ENCODE measurements around the gene DDX27. TPM values are rescaled to one million over a fixed set of nuclear protein-coding genes. Genes with fewer than 3 reads are reported as not detected.

Gene DDX27
- total RNA-seq, 1 experiment from 2014 or later, result 87.3 TPM

DNA sequence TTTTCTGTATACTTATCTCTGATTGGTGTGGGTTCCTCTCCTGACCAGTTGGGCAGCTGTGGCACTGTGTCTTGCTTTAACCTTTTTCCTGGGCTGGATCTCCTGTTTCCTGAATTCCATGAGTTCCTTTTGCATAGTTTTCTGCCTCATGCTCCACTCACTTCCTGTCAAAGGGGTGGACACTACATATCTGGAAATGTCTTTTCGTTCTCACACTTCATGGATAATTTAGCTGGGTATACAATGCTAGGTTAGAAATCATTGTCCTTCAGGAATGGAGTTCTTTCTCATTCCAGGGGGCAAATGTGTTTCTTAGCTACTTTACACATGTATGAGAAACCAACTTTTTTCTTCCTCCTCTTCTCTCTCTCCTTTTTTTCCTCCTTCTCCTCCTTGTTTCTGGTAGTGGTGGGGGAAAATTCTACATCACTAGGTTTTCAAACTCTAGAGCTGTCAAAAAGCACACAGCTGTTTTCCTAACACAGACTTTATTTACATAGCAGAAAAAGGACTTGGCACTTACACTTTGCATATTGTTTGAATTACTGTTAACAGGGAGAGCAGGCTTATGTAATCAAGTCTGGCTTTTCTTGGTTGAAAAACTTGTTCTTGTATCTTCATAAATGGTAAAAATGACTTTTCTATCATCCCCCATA is 9.0 kb upstream of the DDX27 start:
- TF ChIP-seq, protein P1, sequence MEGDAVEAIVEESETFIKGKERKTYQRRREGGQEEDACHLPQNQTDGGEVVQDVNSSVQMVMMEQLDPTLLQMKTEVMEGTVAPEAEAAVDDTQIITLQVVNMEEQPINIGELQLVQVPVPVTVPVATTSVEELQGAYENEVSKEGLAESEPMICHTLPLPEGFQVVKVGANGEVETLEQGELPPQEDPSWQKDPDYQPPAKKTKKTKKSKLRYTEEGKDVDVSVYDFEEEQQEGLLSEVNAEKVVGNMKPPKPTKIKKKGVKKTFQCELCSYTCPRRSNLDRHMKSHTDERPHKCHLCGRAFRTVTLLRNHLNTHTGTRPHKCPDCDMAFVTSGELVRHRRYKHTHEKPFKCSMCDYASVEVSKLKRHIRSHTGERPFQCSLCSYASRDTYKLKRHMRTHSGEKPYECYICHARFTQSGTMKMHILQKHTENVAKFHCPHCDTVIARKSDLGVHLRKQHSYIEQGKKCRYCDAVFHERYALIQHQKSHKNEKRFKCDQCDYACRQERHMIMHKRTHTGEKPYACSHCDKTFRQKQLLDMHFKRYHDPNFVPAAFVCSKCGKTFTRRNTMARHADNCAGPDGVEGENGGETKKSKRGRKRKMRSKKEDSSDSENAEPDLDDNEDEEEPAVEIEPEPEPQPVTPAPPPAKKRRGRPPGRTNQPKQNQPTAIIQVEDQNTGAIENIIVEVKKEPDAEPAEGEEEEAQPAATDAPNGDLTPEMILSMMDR (IDR thresholded peaks at IDR 0.05; ENCODE audit: unreplicated experiment), result no peak
- no peak overlapping the region for H3K4me3 Mint-ChIP-seq (ENCODE audit: low read depth, unreplicated experiment)
- CTCF ChIA-PET, result no interaction called here
- no peak for DNase-seq
- no peaks in the 10 kb centered on the region for H3K4me1 Mint-ChIP-seq (ENCODE audit: low read depth, unreplicated experiment)
- H3K27ac Mint-ChIP-seq (ENCODE audit: unreplicated experiment), result no peak overlapping the region
- H3K27me3 Mint-ChIP-seq (ENCODE audit: unreplicated experiment), result no peaks in the 10 kb centered on the region
- BruUV-seq (replicated peaks), result no TSS peak
- intact Hi-C loops (cut with micrococcal nuclease; ENCODE audit: unreplicated experiment), result no loop called here
- no peaks in the 10 kb centered on the region for H3K36me3 Mint-ChIP-seq (ENCODE audit: insufficient read depth, unreplicated experiment)
- peaks cover 5% of the 10 kb centered on the region for H3K9me3 Mint-ChIP-seq (ENCODE audit: low read depth, unreplicated experiment)

DNA sequence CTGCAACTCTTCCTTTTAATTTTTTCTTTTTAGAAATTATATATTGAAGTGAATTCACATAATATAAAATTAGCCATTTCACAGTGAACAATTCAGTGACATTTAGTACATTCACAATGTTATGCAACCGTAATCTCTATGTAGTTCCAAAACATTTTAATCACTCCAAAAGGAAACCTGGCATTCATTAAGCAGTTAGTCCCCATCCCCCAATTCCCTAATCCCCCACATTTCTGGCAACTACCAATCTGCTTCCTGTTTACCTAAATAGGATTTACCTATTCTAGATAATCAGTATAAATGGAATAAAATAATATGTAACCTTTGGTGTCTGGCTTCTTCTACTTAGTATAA is 8.5 kb upstream of the DDX27 start:
- no TSS peak for BruUV-seq (replicated peaks)
- TF ChIP-seq, protein P1 (IDR thresholded peaks at IDR 0.05; ENCODE audit: unreplicated experiment), result no peak
- intact Hi-C loops (cut with micrococcal nuclease; ENCODE audit: unreplicated experiment), result no loop called here
- no peak for DNase-seq
- no peak overlapping the region for H3K4me3 Mint-ChIP-seq (ENCODE audit: low read depth, unreplicated experiment)
- H3K27me3 Mint-ChIP-seq (ENCODE audit: unreplicated experiment), result no peaks in the 10 kb centered on the region
- H3K9me3 Mint-ChIP-seq (ENCODE audit: low read depth, unreplicated experiment), result peaks cover 5% of the 10 kb centered on the region
- CTCF ChIA-PET, result no interaction called here
- no peaks in the 10 kb centered on the region for H3K36me3 Mint-ChIP-seq (ENCODE audit: insufficient read depth, unreplicated experiment)
- no peak overlapping the region for H3K27ac Mint-ChIP-seq (ENCODE audit: unreplicated experiment)
- no peaks in the 10 kb centered on the region for H3K4me1 Mint-ChIP-seq (ENCODE audit: low read depth, unreplicated experiment)

DNA sequence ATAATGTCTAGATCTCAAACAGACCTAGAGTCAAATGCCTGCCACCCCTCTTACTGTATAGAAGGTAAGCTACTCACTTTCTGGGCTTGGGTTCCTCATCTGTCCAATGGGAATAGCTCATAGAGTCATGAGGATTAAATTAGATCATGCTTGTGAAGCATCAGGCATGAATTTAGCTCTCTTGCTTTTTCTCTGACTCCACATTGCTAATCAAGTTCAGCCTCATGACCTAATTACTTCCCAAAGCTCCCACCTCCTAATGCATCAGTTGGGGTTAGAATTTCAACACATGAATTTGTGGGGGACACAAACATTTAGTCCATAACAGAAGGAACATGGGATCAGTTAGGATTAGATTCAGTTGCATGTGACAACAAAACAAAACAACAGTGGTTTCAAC is 4.6 kb upstream of the DDX27 start:
- intact Hi-C loops (cut with micrococcal nuclease; ENCODE audit: unreplicated experiment), result no loop called here
- BruUV-seq (replicated peaks), result no TSS peak
- Mint-ChIP-seq H3K9me3 (ENCODE audit: low read depth, unreplicated experiment) (peaks cover 5% of the 10 kb centered on the region), H3K27ac (ENCODE audit: unreplicated experiment) (no peak overlapping the region), H3K36me3 (ENCODE audit: insufficient read depth, unreplicated experiment) (peaks cover 9% of the 10 kb centered on the region), H3K27me3 (ENCODE audit: unreplicated experiment) (no peaks in the 10 kb centered on the region), H3K4me3 (ENCODE audit: low read depth, unreplicated experiment) (no peak overlapping the region), H3K4me1 (ENCODE audit: low read depth, unreplicated experiment) (no peaks in the 10 kb centered on the region)
- CTCF ChIA-PET, result interaction anchor here (0.7 to 1.2 kb wide), 3 partner anchors 8 to 23 kb away, joined by 4 to 6 read pairs (median 5); no protein-coding TSS in a partner anchor
- TF ChIP-seq, protein P1 (IDR thresholded peaks at IDR 0.05; ENCODE audit: unreplicated experiment), result no peak
- no peak for DNase-seq

DNA sequence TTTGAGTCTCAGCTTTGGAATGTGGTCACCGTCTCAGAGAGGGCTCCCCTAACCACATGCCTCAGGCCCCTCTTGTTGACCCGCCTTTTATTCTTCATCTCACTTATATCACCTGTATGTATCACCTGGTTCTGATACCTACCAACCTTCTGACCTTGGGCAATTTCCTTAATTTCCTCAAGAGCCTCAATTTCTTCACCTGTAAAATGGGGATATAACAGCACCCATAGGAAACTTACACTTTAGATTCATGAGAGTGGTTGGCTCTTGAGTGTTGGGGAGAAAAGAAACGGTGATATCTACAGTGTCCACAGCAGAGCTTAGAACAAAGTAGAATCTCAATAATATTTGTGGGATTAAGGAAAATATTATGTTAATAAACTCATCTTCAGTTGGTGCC is 4.0 kb upstream of the DDX27 start:
- Mint-ChIP-seq H3K36me3 (ENCODE audit: insufficient read depth, unreplicated experiment) (peaks cover 15% of the 10 kb centered on the region), H3K9me3 (ENCODE audit: low read depth, unreplicated experiment) (peaks cover 3% of the 10 kb centered on the region), H3K27ac (ENCODE audit: unreplicated experiment) (no peak overlapping the region), H3K27me3 (ENCODE audit: unreplicated experiment) (no peaks in the 10 kb centered on the region), H3K4me1 (ENCODE audit: low read depth, unreplicated experiment) (peaks cover 4% of the 10 kb centered on the region), H3K4me3 (ENCODE audit: low read depth, unreplicated experiment) (no peak overlapping the region)
- no TSS peak for BruUV-seq (replicated peaks)
- intact Hi-C loops (cut with micrococcal nuclease; ENCODE audit: unreplicated experiment), result no loop called here
- TF ChIP-seq, protein P1 (IDR thresholded peaks at IDR 0.05; ENCODE audit: unreplicated experiment), result no peak
- CTCF ChIA-PET, result interaction anchor here (1.1 to 1.2 kb wide), 2 partner anchors 20 to 24 kb away, joined by 4 to 6 read pairs; no protein-coding TSS in a partner anchor
- DNase-seq, result no peak

All from Calu3 (cell line).